ENCODE measurements around the gene WDR20. TPM values are rescaled to one million over a fixed set of nuclear protein-coding genes. Genes with fewer than 3 reads are reported as not detected.

The WDR20 gene
- total and polyA plus RNA-seq, 2 of the 8 experiments (the other 6 are each of a cell fraction or from before 2014, with no cell fraction given) = 11.2 to 26.7 TPM

- TF ChIP-seq, protein P1, sequence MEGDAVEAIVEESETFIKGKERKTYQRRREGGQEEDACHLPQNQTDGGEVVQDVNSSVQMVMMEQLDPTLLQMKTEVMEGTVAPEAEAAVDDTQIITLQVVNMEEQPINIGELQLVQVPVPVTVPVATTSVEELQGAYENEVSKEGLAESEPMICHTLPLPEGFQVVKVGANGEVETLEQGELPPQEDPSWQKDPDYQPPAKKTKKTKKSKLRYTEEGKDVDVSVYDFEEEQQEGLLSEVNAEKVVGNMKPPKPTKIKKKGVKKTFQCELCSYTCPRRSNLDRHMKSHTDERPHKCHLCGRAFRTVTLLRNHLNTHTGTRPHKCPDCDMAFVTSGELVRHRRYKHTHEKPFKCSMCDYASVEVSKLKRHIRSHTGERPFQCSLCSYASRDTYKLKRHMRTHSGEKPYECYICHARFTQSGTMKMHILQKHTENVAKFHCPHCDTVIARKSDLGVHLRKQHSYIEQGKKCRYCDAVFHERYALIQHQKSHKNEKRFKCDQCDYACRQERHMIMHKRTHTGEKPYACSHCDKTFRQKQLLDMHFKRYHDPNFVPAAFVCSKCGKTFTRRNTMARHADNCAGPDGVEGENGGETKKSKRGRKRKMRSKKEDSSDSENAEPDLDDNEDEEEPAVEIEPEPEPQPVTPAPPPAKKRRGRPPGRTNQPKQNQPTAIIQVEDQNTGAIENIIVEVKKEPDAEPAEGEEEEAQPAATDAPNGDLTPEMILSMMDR (IDR thresholded peaks at IDR 0.05; ENCODE audit: control extremely low read depth in 1 of 3, insufficient read depth in 1 of 3, low read depth in 1 of 3, low read length in 3 of 3) = no peak
- TF ChIP-seq TAF1 (IDR thresholded peaks at IDR 0.05; ENCODE audit: low read depth, low read length) (no peak), TBP (IDR thresholded peaks at IDR 0.05; ENCODE audit: low read depth, low read length) (no peak), ASH2L (IDR thresholded peaks at IDR 0.05; ENCODE audit: low read length) (no peak), NRF1 (IDR thresholded peaks at IDR 0.05; ENCODE audit: low read depth, low read length) (no peak), POU5F1 (IDR thresholded peaks at IDR 0.05; ENCODE audit: low read depth, low read length) (no peak), EGR1 (IDR thresholded peaks at IDR 0.05; ENCODE audit: borderline replicate concordance, low read depth, low read length) (no peak)
These were observed 77.7 kb downstream of the WDR20 start (continued) for GRCh38 chr14:102217399-102217798.
